HG03439 (cell line): ENCODE measurements around the gene TTC34.

Experiments
- ATAC-seq: cut with Tn5 transposase; IDR thresholded peaks from one replicate; pipeline ENCODE4 v1.9.1; 2021; ENCODE audit warnings: mild to moderate bottlenecking, moderate library complexity; ENCODE audit not compliant: unreplicated experiment

The TTC34 gene

DNA sequence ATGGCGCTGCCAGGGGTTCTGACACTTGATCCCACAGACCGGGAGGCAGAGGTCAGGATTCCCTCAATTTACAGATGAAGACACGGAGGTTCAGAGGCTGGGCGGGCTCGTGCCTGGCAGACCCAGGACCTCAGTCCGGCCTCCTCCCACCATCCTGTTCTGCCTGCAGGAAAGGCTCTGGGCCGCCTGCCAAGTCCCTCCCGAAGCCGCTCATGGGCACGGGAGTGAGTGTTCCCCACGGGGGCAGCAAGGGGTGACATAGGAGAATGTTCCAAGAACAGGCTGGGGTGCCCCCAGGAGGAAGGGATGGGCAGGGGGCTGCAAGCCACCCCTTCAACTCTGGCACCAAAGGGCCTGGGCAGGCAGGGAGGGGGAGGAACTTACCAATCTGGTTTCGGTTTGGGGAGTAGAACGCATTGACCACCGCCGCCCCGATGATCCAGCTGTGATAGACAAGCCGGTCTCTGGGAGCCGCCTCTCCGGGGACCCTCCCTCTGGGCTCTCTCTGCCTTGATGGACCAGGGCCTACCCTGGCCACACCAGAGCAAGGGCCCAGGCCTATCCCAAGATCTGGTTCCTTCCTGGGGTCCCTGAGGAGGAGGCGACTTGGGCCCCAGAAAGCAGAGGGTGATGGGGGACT is 207.4 kb downstream of the TTC34 start:
- no peak for ATAC-seq

DNA sequence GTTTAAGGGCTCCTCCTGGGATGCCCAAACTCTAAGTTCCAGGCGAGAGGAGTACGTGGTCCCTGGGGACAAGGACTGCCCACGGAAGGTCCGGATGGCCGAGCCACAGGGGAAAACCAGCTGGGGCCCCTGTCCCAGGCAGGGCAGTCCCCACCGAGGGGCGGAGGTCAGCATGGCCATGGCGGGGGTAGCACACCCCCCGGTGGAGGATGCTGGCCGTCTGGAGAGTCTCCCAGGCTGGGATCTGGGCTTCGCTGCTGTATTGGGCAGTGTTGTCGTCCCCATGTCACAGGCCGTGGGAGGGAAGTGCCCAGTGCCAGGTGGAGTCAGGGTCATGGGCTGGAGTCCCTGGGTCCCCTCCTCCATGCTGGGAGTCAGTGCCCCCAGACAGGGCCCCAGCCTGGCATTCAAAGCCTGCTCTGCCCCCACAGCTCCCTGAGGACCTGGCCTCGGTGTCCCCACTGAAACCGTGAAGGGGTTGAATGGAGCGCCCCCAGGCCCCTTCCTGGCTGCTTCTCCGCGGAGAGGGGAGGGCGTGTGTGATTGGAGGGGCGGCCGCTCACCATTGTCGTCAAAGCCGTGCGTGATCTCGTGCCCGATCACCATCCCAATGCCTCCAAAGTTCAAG is 208.1 kb downstream of the TTC34 start:
- no peak for ATAC-seq

DNA sequence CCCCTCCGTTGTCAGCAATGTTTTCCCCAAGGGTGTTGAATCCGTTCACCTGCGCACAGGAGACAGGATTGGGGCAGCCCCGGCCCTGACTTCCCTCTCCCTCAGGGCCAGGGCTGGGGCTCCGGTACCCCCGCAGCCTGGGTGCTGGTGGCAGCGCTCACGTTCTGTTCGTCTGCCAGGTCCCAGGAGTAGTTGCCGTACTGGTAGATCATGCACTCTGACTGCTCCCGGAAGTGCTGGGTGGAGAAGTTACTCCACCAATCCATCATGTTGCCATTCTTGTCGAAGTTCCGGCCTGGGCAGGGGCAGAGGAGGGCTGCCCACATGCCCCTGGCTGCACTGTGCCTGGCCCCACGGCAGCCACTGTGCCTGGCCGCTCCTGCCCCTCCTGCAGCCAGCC is 208.8 kb downstream of the TTC34 start:
- no peak for ATAC-seq

DNA sequence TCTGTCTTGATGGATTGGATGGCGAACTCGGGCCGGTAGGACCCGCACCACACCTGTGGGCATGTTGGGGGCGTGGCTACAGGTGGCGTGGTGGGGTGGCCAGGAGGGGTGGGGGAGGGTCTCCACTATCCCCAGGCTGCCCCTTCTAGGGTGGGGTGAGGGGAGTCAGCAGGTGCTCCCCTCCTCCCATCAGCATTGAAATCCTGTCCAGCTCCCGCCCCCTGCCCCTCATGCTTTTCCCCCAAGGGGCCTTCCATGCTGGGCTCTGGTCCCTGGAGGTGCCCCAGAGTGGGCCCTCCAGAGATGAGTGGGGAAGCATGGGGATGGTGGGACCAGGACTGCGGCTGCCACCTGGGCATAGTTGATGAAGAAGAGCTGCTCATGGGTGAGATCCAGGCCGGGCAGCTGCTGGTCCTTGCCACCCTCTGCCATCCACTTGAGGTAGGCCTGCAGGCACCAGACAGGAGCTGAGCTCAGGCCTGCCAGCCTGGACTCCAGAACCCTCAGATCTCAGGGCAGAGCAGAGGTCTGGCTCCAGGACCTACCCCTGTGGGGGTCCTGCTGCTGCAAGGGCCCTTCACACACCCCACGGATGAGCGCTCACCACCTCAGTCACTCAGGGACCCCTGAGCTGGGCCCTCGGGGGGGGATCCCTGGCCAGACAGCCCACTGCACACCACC is 209.8 kb downstream of the TTC34 start:
- ATAC-seq, result no peak

DNA sequence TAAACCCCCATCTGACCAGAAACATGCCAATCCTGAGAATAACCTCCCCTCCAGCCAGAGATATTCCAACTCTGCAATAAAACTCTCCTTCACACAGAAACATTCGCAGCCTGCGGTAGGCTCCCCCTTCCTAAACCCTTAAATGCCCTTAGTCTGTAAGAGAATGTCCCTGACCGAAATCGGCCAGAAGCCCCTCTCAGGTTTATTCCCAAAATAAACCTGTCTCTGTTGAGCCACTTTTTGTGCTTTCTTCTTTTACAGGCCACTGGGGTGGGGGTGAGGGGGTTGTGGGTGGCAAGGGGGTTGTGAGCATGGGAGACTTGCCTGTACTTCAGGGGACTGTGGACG is 210.3 kb downstream of the TTC34 start:
- ATAC-seq, result no peak

DNA sequence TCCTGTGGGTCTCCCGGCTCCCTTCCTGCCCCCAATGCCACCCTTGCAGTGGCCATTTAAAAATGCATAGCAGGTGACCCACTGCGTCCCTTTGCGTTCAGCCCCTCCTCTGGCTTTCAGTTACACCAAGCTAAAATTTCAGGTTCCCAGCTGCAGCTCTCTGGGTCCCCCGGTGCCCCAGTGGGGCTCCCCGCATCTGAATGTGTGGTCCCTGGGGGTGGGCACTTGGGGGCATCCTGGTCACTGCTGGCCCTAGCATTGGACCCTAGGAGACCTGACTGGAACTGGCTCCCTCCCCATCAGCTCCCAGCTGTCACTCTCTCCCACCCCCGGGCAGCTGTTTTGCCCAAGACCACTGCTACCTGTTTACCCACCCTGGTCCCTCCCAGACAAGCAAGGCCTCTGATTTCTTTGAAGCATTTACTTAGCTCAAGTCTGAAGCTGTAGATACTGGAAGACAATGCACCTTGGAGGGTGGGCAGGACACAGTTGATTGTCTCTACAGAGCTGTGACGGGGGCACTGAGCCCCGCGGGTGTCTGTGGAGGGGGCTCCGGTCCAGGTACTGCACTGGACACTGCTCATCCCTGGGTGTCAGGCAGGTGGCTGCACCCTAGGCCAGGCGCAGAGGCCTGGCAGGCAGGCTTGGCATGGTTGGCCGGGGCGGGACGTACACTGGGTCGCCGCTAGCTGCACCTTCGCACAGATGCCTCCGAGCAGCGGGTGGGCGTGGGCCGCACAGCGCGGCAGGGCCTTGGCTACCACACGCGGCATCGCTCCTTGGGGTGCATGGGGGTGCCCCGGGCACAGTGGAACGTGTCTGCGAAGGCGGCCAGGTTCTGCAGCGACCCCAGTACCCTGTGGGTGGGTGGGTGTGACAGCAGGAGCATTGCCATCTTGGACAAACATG is 211.0 kb downstream of the TTC34 start:
- ATAC-seq, result no peak

DNA sequence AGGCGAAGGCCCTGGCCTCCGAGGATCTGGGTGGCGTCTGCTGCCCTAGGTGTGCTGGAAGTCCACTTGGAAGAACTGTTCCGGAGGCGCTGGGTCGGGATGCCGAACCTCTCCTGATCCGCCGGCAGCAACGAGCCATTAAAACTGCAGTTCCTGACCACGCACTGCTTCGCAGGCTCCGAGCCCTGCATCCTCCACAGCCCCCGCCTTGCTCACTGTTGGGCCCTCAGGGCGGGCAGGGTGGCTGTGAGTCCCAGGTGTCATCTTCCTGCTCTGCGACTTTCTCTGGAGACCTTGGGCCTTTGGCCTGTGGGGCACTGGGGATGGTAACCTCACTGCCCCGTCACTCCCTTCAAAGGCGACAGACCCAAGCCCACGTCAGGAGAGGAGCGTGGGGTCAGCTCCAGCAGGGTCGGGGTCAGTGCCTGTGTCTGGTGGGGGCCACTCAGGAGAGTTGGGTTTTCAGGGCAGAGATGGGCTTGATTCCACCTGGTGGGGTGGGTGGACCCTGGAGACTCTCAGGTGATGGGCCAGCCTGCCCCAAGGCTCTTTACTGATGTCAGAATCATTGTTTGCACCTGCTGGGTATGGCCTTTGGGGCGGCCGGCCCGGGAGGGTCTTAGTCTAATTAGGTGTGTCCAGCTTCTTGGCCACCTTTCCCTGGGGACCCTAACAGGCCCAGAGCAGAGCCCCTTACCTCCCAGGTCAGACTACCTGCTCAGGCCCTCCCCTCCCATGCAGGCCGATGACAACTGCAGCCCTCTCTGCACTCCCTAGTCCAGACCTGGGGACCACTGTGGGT is 211.9 kb downstream of the TTC34 start:
- ATAC-seq, result no peak

DNA sequence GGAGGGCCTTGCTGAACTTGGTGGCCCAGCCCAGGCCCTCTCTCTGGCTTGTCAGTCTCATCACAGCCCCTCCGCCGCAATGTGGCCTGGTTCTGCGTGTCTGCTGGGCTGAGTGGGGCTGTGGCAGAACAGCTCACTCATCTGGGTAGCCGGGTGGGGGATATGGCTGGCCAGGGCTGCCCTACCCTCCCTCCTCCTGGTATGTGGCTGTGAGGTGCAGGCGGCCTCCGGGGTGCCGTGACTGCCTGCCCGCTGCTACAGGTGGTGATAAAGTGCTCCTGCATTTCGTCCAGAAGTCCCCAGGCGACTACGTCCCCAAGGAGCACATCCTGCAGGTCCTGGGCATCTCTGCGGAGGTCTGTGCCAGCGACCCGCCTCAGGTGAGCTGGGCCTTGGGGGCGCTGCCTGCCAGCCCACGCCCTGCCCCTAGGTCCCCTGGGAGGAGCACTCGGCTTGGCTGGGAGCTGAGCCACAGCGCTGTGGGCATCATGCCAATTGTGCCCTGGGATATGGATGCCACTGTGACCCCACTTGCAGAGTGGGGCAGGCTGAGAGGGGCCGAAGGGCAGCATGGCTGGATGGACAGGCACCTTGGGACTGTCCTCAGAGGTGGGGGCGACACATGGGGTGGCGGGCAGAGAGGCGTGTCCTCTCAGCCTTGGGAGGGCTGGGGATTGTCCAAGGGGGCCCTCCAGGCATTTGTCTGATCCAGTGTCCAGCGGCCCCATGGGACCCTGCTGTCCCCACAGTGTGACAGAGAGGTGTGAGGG is 212.6 kb downstream of the TTC34 start:
- ATAC-seq, result no peak

DNA sequence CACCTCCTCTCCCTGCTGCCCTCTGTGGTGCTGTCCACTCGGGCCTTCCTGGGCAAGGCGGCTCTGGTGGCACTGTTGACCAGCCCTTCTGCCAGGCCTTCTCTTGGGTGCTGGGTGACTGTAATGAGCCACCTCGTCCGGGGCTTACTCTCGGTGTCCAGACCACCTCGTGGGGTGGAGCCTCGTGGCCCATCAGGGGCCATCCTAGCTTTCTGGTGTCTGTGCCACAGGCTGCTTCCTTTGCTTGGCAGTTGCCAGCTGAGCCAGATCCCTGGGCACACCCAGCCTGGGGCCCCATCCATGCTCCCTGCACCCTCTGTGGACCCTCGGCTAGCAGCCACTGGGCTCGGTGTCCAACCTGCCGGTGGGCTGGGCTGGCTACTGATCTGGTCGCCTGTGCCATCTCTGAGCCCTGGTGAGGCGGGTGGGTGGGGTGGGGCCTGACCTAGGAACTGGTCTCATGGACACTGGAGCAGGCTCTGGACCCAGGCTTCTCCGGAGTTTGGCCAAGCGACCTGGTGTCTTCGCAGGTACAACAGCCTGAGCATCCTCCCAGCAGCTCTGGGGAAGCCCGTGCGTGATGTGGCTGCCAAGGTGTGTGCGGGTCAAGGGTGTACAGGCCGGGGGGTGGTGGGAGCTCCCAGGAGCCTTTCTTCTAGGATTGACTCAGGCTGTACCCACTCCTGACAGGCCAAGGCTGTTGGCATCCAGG is 213.5 kb downstream of the TTC34 start:
- no peak for ATAC-seq

DNA sequence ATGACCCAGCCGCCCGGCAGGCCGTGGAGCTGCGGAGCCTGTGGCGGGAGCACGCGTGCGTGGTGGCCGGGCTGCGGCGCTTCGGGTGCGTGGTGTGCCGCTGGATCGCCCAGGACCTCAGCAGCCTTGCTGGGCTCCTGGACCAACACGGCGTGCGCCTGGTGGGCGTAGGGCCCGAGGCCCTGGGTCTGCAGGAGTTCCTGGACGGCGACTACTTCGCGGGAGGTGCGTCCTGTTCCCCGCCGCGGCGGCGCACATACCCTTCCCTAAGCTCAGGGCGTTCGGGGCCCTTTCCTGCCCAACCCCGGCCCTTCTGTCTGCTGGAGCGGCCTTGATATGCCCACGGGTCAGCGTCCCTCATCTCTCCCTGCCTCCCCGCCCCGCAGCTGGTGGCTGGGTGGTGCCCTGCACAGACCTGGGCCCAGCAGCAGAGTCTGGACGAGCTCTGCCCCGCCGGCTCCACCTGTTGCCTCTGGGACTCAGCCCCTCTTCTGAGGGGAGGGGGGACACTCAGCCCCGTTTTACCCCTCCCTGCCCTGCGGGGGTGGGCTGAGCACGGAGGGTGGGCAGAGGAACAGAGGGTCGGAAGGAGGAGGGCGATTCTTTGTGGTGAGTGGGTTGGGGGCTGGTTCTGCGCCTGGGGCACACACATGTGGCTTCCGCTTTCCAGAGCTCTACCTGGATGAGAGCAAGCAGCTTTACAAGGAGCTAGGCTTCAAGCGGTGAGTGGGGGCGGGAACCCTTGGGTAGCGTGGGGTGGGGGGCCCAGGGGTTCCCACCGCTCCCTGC is 214.2 kb downstream of the TTC34 start:
- ATAC-seq, result peak; percentile 5

DNA sequence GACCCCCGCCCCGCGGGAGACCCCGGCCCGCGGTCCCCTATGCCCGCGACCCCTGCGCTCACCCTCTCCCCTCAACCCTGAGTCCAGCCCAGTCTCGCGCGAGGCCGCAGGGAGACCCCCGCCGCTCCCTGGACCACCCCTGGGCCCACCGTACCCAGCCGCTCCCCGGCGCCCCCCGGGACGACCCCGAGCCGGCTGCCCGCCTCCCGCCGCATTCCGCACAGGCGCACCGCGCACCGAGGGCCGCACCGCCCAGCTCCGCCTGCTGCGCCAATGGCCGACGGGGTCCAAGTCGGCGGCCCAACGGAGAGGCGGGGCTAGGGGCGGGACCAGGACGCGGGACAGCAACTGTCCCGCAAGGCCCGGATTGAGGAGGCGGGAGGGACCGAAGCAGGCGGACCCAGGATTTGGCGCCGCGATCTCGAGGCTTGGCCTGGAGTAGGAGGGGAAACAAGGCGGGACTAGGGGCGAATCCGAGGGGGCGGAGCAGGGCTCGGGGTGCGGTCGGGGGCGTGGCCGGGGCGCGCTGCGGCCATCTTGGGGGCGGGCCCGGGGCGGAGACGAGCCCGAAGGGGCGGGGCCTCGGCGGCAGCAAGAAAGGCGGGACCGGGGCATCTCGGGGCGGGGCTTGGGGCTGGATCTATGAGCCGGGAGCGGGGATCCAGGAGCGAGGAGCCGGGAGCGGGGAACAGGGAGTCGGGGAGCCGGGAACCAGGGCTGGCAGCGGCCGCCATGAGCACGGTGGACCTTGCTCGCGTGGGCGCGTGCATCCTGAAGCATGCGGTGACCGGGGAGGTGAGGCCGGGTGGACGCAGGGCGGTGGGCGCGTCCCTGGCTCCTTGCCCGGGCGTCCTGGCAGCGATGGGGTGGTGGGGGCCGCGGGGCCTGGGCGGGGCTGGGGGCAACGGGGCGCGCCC is 215.1 kb downstream of the TTC34 start, which contains the start of gene PRXL2B:
TSS of gene PRXL2B (plus strand) at position 624 of the 917 bp plus-strand sequence. CDS start at position 733, 109 bp downstream.
- ATAC-seq, result peak; percentile 64
